ENCODE data around the gene CD109. TPM values are rescaled to one million over a fixed set of nuclear protein-coding genes. Genes with fewer than 3 reads are reported as not detected.

The CD109 gene
- total RNA-seq, 1 experiment from 2014 or later: 46.1 TPM

GRCh38 chr6:73738367-73739028, 42.5 kb downstream of the CD109 start:
- POLR2A ChIA-PET: no interaction called here
- Histone ChIP-seq H3K27me3 (ENCODE audit: control insufficient read depth, insufficient read depth, low read length) (no peaks in the 10 kb centered on the region), H3K9me3 (ENCODE audit: control insufficient read depth, insufficient read depth, low read depth, low read length) (no peaks in the 10 kb centered on the region), H3K4me3 (ENCODE audit: low read depth in 2 of 2, low read length in 2 of 2) (no peak overlapping the region), H3K4me1 (ENCODE audit: control insufficient read depth, insufficient read depth, low read length) (no peaks in the 10 kb centered on the region), H3K36me3 (ENCODE audit: control insufficient read depth, insufficient read depth, low read length) (0 out of 2 replicates have a peak, but pooled peaks cover 2% of the 10 kb centered on the region), H3K27ac (ENCODE audit: low read length) (no peak overlapping the region)
- TF ChIP-seq SIN3A (IDR thresholded peaks at IDR 0.05; ENCODE audit: borderline replicate concordance, insufficient read depth, low read depth, low read length): no peak
- TF ChIP-seq REST (IDR thresholded peaks at IDR 0.05; ENCODE audit: insufficient read depth in 1 of 2, low read depth in 2 of 2, low read length in 1 of 2): no peak
- TF ChIP-seq TCF7L2 (IDR thresholded peaks at IDR 0.05; ENCODE audit: low read depth, low read length): no peak
- TF ChIP-seq POLR2AphosphoS5 (IDR thresholded peaks at IDR 0.05; ENCODE audit: low read depth, low read length): no peak
- in situ Hi-C loops (cut with HindIII; ENCODE audit: low pct_unique_long_range_greater_than_20kb, low sequenced_read_pairs) (no loop called here), intact Hi-C loops (cut with micrococcal nuclease; ENCODE audit: unreplicated experiment) (loop anchor here (5.0 kb wide), 1 partner anchor 1474 kb away; no protein-coding TSS in a partner anchor)
- BruUV-seq (replicated peaks): no TSS peak
- 0 out of 2 replicates have a peak, but pooled peaks have one; percentile 33 for ATAC-seq
- DNase-seq (ENCODE audit: low read depth, low spot score): no peak
- CTCF ChIA-PET: interaction anchor here (0.6 to 0.9 kb wide), 3 partner anchors 84 to 1471 kb away, joined by 3 to 5 read pairs (median 3); partner anchors contain the start of gene SLC17A5

- ChIA-PET POLR2A (no interaction called here), CTCF (interaction anchor here (0.8 to 0.9 kb wide), 2 partner anchors 85 to 1470 kb away, joined by 3 to 5 read pairs; partner anchors contain the start of gene SLC17A5)
- in situ Hi-C loops (cut with HindIII; ENCODE audit: low pct_unique_long_range_greater_than_20kb, low sequenced_read_pairs): no loop called here
- intact Hi-C loops (cut with micrococcal nuclease; ENCODE audit: unreplicated experiment): loop anchor here (5.0 kb wide), 1 partner anchor 1473 kb away; no protein-coding TSS in a partner anchor
- Histone ChIP-seq H3K4me1 (ENCODE audit: control insufficient read depth, insufficient read depth, low read length) (no peaks in the 10 kb centered on the region), H3K27ac (ENCODE audit: low read length) (no peak overlapping the region), H3K36me3 (ENCODE audit: control insufficient read depth, insufficient read depth, low read length) (0 out of 2 replicates have a peak, but pooled peaks cover 2% of the 10 kb centered on the region), H3K9me3 (ENCODE audit: control insufficient read depth, insufficient read depth, low read depth, low read length) (no peaks in the 10 kb centered on the region), H3K4me3 (ENCODE audit: low read depth in 2 of 2, low read length in 2 of 2) (no peak overlapping the region), H3K27me3 (ENCODE audit: control insufficient read depth, insufficient read depth, low read length) (no peaks in the 10 kb centered on the region)
- ATAC-seq: peak; percentile 75; the same call in 1 of the 2 replicates
- no TSS peak for BruUV-seq (replicated peaks)
- TF ChIP-seq CTCF (IDR thresholded peaks at IDR 0.05): peak; percentile 78; the same call in 1 of the 2 replicates
- no peak for TF ChIP-seq TCF7L2 (IDR thresholded peaks at IDR 0.05; ENCODE audit: low read depth, low read length)
- no peak for DNase-seq (ENCODE audit: low read depth, low spot score)
Measured at GRCh38 chr6:73739096-73739495, 43.1 kb downstream of the CD109 start.

- TF ChIP-seq REST (IDR thresholded peaks at IDR 0.05; ENCODE audit: insufficient read depth in 1 of 2, low read depth in 2 of 2, low read length in 1 of 2): no peak
- no peak for TF ChIP-seq SIN3A (IDR thresholded peaks at IDR 0.05; ENCODE audit: borderline replicate concordance, insufficient read depth, low read depth, low read length)
- no peak for TF ChIP-seq POLR2AphosphoS5 (IDR thresholded peaks at IDR 0.05; ENCODE audit: low read depth, low read length)
- no peak for TF ChIP-seq CTCF (IDR thresholded peaks at IDR 0.05)
- no peak for TF ChIP-seq TCF7L2 (IDR thresholded peaks at IDR 0.05; ENCODE audit: low read depth, low read length)
- no peak for ATAC-seq
- Histone ChIP-seq H3K27ac (ENCODE audit: low read length) (no peak overlapping the region), H3K36me3 (ENCODE audit: control insufficient read depth, insufficient read depth, low read length) (no peaks in the 10 kb centered on the region), H3K27me3 (ENCODE audit: control insufficient read depth, insufficient read depth, low read length) (no peaks in the 10 kb centered on the region), H3K9me3 (ENCODE audit: control insufficient read depth, insufficient read depth, low read depth, low read length) (no peaks in the 10 kb centered on the region), H3K4me3 (ENCODE audit: low read depth in 2 of 2, low read length in 2 of 2) (no peak overlapping the region), H3K4me1 (ENCODE audit: control insufficient read depth, insufficient read depth, low read length) (no peaks in the 10 kb centered on the region)
- ChIA-PET CTCF (interaction anchor here (0.5 kb wide), 1 partner anchor 163 kb away, joined by 8 read pairs; no protein-coding TSS in a partner anchor), POLR2A (no interaction called here)
- in situ Hi-C loops (cut with HindIII; ENCODE audit: low pct_unique_long_range_greater_than_20kb, low sequenced_read_pairs): no loop called here
- no peak for DNase-seq (ENCODE audit: low read depth, low spot score)
- intact Hi-C loops (cut with micrococcal nuclease; ENCODE audit: unreplicated experiment): no loop called here
- BruUV-seq (replicated peaks): no TSS peak
Measured at GRCh38 chr6:73742433-73742832, 46.4 kb downstream of the CD109 start.

Measured in Panc1 (cell line).